HTERT RPE-1 (cell line): ENCODE data around the gene PPIL6.

Experiments used
- in situ Hi-C: fragments of 300-500 bp; cut with MboI; formaldehyde crosslinking; loops from 4 replicates; pipeline ENCODE4 v1.14.3; 2020; ENCODE audit warnings: low sequenced_read_pairs

The PPIL6 gene

GRCh38 chr6:109449795-109450673, 9.6 kb upstream of the PPIL6 start:
- in situ Hi-C loops = no loop called here

GRCh38 chr6:109449064-109449794, 8.8 kb upstream of the PPIL6 start:
- in situ Hi-C loops = no loop called here

GRCh38 chr6:109448615-109449014, 8.2 kb upstream of the PPIL6 start:
- in situ Hi-C loops = no loop called here

GRCh38 chr6:109447878-109448555, 7.6 kb upstream of the PPIL6 start:
- in situ Hi-C loops = no loop called here

GRCh38 chr6:109447087-109447486, 6.7 kb upstream of the PPIL6 start:
- in situ Hi-C loops = no loop called here

GRCh38 chr6:109446541-109446940, 6.1 kb upstream of the PPIL6 start:
- in situ Hi-C loops = no loop called here

GRCh38 chr6:109446072-109446471, 5.6 kb upstream of the PPIL6 start:
- in situ Hi-C loops = no loop called here

- in situ Hi-C loops = no loop called here
These were observed 5.0 kb upstream of the PPIL6 start for GRCh38 chr6:109445382-109445781.

- in situ Hi-C loops = no loop called here
These were observed 3.1 kb upstream of the PPIL6 start for GRCh38 chr6:109443425-109443950.

GRCh38 chr6:109442393-109442924, 2.0 kb upstream of the PPIL6 start:
- in situ Hi-C loops = no loop called here

- in situ Hi-C loops = no loop called here
These were observed 815 bp upstream of the PPIL6 start for GRCh38 chr6:109441069-109441816.

- in situ Hi-C loops = no loop called here
These were observed 4.4 kb downstream of the PPIL6 start for GRCh38 chr6:109436041-109436440.

- in situ Hi-C loops = no loop called here
These were observed 6.0 kb downstream of the PPIL6 start for GRCh38 chr6:109434456-109434855.

- in situ Hi-C loops = no loop called here
These were observed 10.9 kb downstream of the PPIL6 start for GRCh38 chr6:109429496-109429895.

- in situ Hi-C loops = no loop called here
These were observed 11.4 kb downstream of the PPIL6 start for GRCh38 chr6:109428889-109429477.

- in situ Hi-C loops = no loop called here
These were observed 15.5 kb downstream of the PPIL6 start for GRCh38 chr6:109424946-109425345.

GRCh38 chr6:109421184-109421583, 19.2 kb downstream of the PPIL6 start:
- in situ Hi-C loops = no loop called here

- in situ Hi-C loops = no loop called here
These were observed 19.7 kb downstream of the PPIL6 start for GRCh38 chr6:109420751-109421150.

GRCh38 chr6:109417646-109418045, 22.8 kb downstream of the PPIL6 start:
- in situ Hi-C loops = no loop called here

GRCh38 chr6:109411034-109411433, 29.4 kb downstream of the PPIL6 start:
- in situ Hi-C loops = no loop called here
